Peyer's patch (tissue), 4 donors: ENCODE data around the gene ZNF740.

Source experiments
- CTCF ChIP-seq, 6 experiments: fragments of 450-650 bp in 4 of 6; fragments of 200-600 bp in 2 of 6; sonication (generic) in 1 of 6; IDR thresholded peaks; one replicate each; pipeline ENCODE4 v1.5.1; 2017 to 2019; ENCODE audit warnings: antibody characterized with exemption in 6 of 6, mild to moderate bottlenecking in 3 of 6, moderate library complexity in 1 of 6
- POLR2A ChIP-seq, 2 donors: fragments of 450-650 bp; IDR thresholded peaks; one replicate each; pipeline ENCODE4 v1.5.1; 2017; ENCODE audit warnings: antibody characterized with exemption in 2 of 2, mild to moderate bottlenecking in 2 of 2, moderate library complexity in 2 of 2

DNA sequence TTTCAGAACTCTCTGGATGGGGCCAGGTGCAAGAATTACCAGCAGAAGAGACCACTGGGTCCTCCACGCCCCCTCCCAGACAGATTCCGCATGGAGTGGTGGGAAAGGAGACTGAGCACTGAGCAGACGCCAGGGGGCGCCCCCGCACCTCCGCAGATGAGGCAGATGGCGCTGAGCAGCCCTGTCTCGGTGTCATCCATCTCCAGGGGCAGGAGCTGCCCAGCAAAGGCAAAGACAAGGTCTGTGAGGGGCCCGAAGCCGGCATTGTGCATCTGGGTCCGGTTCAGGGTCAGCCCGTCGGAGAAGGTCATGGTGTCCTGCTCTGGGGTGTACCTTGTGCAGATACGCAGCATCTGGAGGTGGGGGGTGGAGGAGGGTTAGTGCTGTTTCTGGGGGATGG, 32.8 kb downstream of the ZNF740 start:
- TF ChIP-seq CTCF (IDR thresholded peaks at IDR 0.05) (peak; percentile 88 to 97 (median 94)), POLR2A (IDR thresholded peaks at IDR 0.05) (no peak)
